IMR-90 (cell line): ENCODE measurements around the gene FAM161A. TPM values are rescaled to one million over a fixed set of nuclear protein-coding genes. Genes with fewer than 3 reads are reported as not detected.
A peak's percentile ranks its signal among the peaks of the same experiment; 100 is the strongest.

ENCODE experiments used
- ATAC-seq: fragments of 200-7000 bp; cut with Tn5 transposase; 2 replicates; pipeline ENCODE4 v1.9.1; 2020; ENCODE audit warnings: low read depth, mild to moderate bottlenecking, moderate library complexity
- BruUV-seq: library from RNA; stranded (reverse); fragments of 400-500 nt; replicated peaks from 2 replicates; lab custom pipeline; 2021; lab: Mats Ljungman, UMichigan
- CTCF ChIA-PET: fragments of 300-600 bp; formaldehyde crosslinking; extraction: SDS; loops from one replicate; lab custom pipeline; 2021; ENCODE audit warnings: antibody characterized with exemption; lab: Yijun Ruan, JAX
- POLR2A ChIA-PET: fragments of 300-600 bp; sonication (Branson Sonifier 250); formaldehyde crosslinking; loops from one replicate; lab custom pipeline; 2022; ENCODE audit warnings: antibody characterized with exemption; ENCODE audit not compliant: unreplicated experiment; lab: Charles Lee
- DNase-seq: peaks from one replicate; pipeline ENCODE4 v3.0.0; 2013
- H2AFZ ChIP-seq: replicated peaks from 2 replicates; pipeline ENCODE3; 2013; ENCODE audit warnings: low read length, mild to moderate bottlenecking; ENCODE audit not compliant: poor library complexity
- H2AK5ac ChIP-seq: 2 replicates; pipeline ENCODE4 v1.6.1; 2013; ENCODE audit warnings: low read depth, low read length, inconsistent platforms
- H2AK9ac ChIP-seq: replicated peaks from 2 replicates; pipeline ENCODE3; 2013; ENCODE audit warnings: mild to moderate bottlenecking, low read depth, low read length, moderate library complexity; ENCODE audit not compliant: poor library complexity
- H2BK120ac ChIP-seq: 2 replicates; pipeline ENCODE4 v1.6.1; 2013; ENCODE audit warnings: low read depth, low read length, inconsistent platforms
- H2BK15ac ChIP-seq: 3 replicates; pipeline ENCODE4 v1.6.1; 2013; ENCODE audit warnings: low read depth, low read length, inconsistent platforms
- H2BK20ac ChIP-seq: 2 replicates; pipeline ENCODE4 v1.6.1; 2013; ENCODE audit warnings: low read depth, mild to moderate bottlenecking, inconsistent platforms, low read length, moderate library complexity
- H2BK5ac ChIP-seq: 2 replicates; pipeline ENCODE4 v1.6.1; 2013; ENCODE audit warnings: mild to moderate bottlenecking, low read depth, low read length, inconsistent platforms; ENCODE audit not compliant: poor library complexity, severe bottlenecking
- H3K14ac ChIP-seq: replicated peaks from 2 replicates; pipeline ENCODE4 v1.6.1; 2013; ENCODE audit warnings: low read depth, low read length, inconsistent platforms
- H3K18ac ChIP-seq: 2 replicates; pipeline ENCODE4 v1.6.1; 2013; ENCODE audit warnings: low read depth, low read length, control low read depth
- H3K23ac ChIP-seq: 2 replicates; pipeline ENCODE4 v1.6.1; 2013; ENCODE audit warnings: low read depth, low read length, inconsistent platforms
- H3K27ac ChIP-seq: 2 replicates; pipeline ENCODE4 v1.5.1; 2013; ENCODE audit warnings: mild to moderate bottlenecking, control low read depth, low read length; ENCODE audit not compliant: insufficient read depth
- H3K27me3 ChIP-seq: 2 replicates; pipeline ENCODE4 v1.6.1; 2013; ENCODE audit warnings: low read length; ENCODE audit not compliant: control insufficient read depth, insufficient read depth
- H3K36me3 ChIP-seq: 2 replicates; pipeline ENCODE4 v1.6.1; 2013; ENCODE audit warnings: low read length, mixed read lengths; ENCODE audit not compliant: control insufficient read depth, insufficient read depth
- H3K4ac ChIP-seq: 2 replicates; pipeline ENCODE4 v1.6.1; 2013; ENCODE audit warnings: low read depth, low read length, inconsistent platforms
- H3K4me1 ChIP-seq: 2 replicates; pipeline ENCODE4 v1.6.1; 2013; ENCODE audit warnings: low read length, mixed read lengths; ENCODE audit not compliant: control insufficient read depth, insufficient read depth
- H3K4me2 ChIP-seq: 2 replicates; pipeline ENCODE4 v1.6.1; 2013; ENCODE audit warnings: low read depth, mild to moderate bottlenecking, control low read depth, low read length, moderate library complexity
- H3K4me3 ChIP-seq: 2 replicates; pipeline ENCODE4 v1.5.1; 2013; ENCODE audit warnings: low read depth, mild to moderate bottlenecking, control low read depth, low read length, moderate library complexity; ENCODE audit not compliant: insufficient read depth
- H3K56ac ChIP-seq: 2 replicates; pipeline ENCODE4 v1.6.1; 2013; ENCODE audit warnings: low read length, inconsistent platforms; ENCODE audit not compliant: insufficient read depth; ENCODE audit errors: extremely low read depth
- H3K79me1 ChIP-seq, 2 experiments: 2 replicates each; pipeline ENCODE4 v1.6.1; 2013; ENCODE audit warnings: low read length in 2 of 2, inconsistent platforms in 1 of 2, low read depth in 1 of 2
- H3K9ac ChIP-seq: 2 replicates; pipeline ENCODE4 v1.6.1; 2013; ENCODE audit warnings: low read depth, low read length, control low read depth
- H3K9me1 ChIP-seq: 2 replicates; pipeline ENCODE4 v1.6.1; 2013; ENCODE audit warnings: low read length, inconsistent platforms; ENCODE audit not compliant: insufficient read depth
- H3K9me3 ChIP-seq: 2 replicates; pipeline ENCODE4 v1.6.1; 2013; ENCODE audit warnings: low read length; ENCODE audit not compliant: control insufficient read depth, insufficient read depth
- H4K20me1 ChIP-seq: 2 replicates; pipeline ENCODE4 v1.6.1; 2013; ENCODE audit warnings: low read length, inconsistent platforms; ENCODE audit not compliant: insufficient read depth
- H4K5ac ChIP-seq: 2 replicates; pipeline ENCODE4 v1.6.1; 2013; ENCODE audit warnings: mild to moderate bottlenecking, low read depth, low read length, control low read depth
- H4K8ac ChIP-seq, 2 experiments: 2 replicates each; pipeline ENCODE4 v1.6.1; 2013; ENCODE audit warnings: low read depth in 2 of 2, low read length in 2 of 2, control low read depth in 1 of 2, inconsistent platforms in 1 of 2
- H4K91ac ChIP-seq: 2 replicates; pipeline ENCODE4 v1.6.1; 2013; ENCODE audit warnings: low read depth, low read length, inconsistent platforms; ENCODE audit not compliant: insufficient read depth
- CHD1 ChIP-seq: IDR thresholded peaks from 2 replicates; pipeline ENCODE4 v1.6.1; 2012; ENCODE audit warnings: low read depth, low read length, improper control_type of control experiment
- CTCF ChIP-seq: conservative IDR thresholded peaks from 2 replicates; pipeline ENCODE4 v1.5.1; 2012; ENCODE audit warnings: mild to moderate bottlenecking, low read depth, low read length, improper control_type of control experiment
- ELK1 ChIP-seq: fragments of 150-350 bp; IDR thresholded peaks from 2 replicates; pipeline ENCODE4 v1.6.1; 2016; ENCODE audit warnings: low read depth, mild to moderate bottlenecking, low read length, moderate library complexity, borderline replicate concordance
- RAD21 ChIP-seq: IDR thresholded peaks from 2 replicates; pipeline ENCODE4 v1.6.1; 2012; ENCODE audit warnings: low read length, improper control_type of control experiment
- SMC3 ChIP-seq: fragments of 150-350 bp; IDR thresholded peaks from 2 replicates; pipeline ENCODE4 v1.6.1; 2016; ENCODE audit warnings: low read depth, mild to moderate bottlenecking, antibody characterized with exemption, low read length, moderate library complexity
- WGBS, 2 experiments: methylation state at CpG; one replicate each; pipeline versions ENCODE4 v1.1.5 to v1.1.7; 2013; ENCODE audit warnings: missing lambda C conversion rate in 2 of 2; ENCODE audit not compliant: insufficient read length in 1 of 2; ENCODE audit errors: extremely low coverage in 2 of 2; 5-methylcytosine and 5-hydroxymethylcytosine counted together
- dilution Hi-C: fragments of 300-500 bp; cut with HindIII; formaldehyde crosslinking; loops from one replicate; pipeline ENCODE4 v1.14.3; 2018; ENCODE audit warnings: low sequenced_read_pairs; ENCODE audit not compliant: unreplicated experiment
- in situ Hi-C: fragments of 300-500 bp; cut with MboI; formaldehyde crosslinking; loops from 3 replicates; pipeline ENCODE4 v1.14.3; 2019; ENCODE audit warnings: low sequenced_read_pairs, inconsistent platforms, mixed read lengths
- intact Hi-C: fragments of 100-400 bp; cut with micrococcal nuclease; formaldehyde crosslinking; loops from 2 replicates; pipeline ENCODE4 v1.10.0; 2022
- polyA plus RNA-seq, 3 experiments: library from polyadenylated mRNA; depleted of rRNA; stranded (reverse); fragments of >200 nt; gene quantifications; 2 replicates each; pipeline ENCODE4 v1.2.3, GENCODE V29; 2012; ENCODE audit warnings: low replicate concordance in 1 of 3
- total RNA-seq: library from RNA; depleted of rRNA; stranded (reverse); fragments of >200 nt; gene quantifications from 2 replicates; pipeline ENCODE4 v1.2.3, GENCODE V29; 2012

FAM161A gene
- total and polyA plus RNA-seq, 2 of the 4 experiments (the other 2 are of a cell fraction): 0.80 to 1.3 TPM

- dilution Hi-C loops (no loop called here), intact Hi-C loops (loop anchor here (2.0 kb wide), 1 partner anchor 659 kb away; no protein-coding TSS in a partner anchor)
These were observed 60.4 kb downstream of the FAM161A start for GRCh38 chr2:61793389-61793836.

More at GRCh38 chr2:61793389-61793836, 60.4 kb downstream of the FAM161A start:
- ATAC-seq: peak; percentile 90
- no peaks in the 10 kb centered on the region for H4K20me1 ChIP-seq
- H3K9me3 ChIP-seq: no peaks in the 10 kb centered on the region
- DNase-seq: peak; percentile 54
- H4K8ac ChIP-seq: no peak overlapping the region
- H3K56ac ChIP-seq: no peak overlapping the region
- H3K9ac ChIP-seq: no peak overlapping the region
- no TSS peak for BruUV-seq
- no peak overlapping the region for H2BK20ac ChIP-seq
- H4K91ac ChIP-seq: no peak overlapping the region
- H2BK15ac ChIP-seq: no peak overlapping the region
- H3K27me3 ChIP-seq: peaks cover 2% of the 10 kb centered on the region; the same call in 1 of the 2 replicates
- H3K18ac ChIP-seq: no peak overlapping the region
- H2BK5ac ChIP-seq: no peak overlapping the region
- H2BK120ac ChIP-seq: no peak overlapping the region
- H4K5ac ChIP-seq: no peak overlapping the region
- H3K9me1 ChIP-seq: no peaks in the 10 kb centered on the region
- no CpG with 5 or more reads among the region's 20 CpGs for WGBS, 2 experiments
- in situ Hi-C loops: no loop called here
- H2AK9ac ChIP-seq: peak overlapping the region; percentile 5
- peak overlapping the region; percentile 39; the same call in 1 of the 2 replicates for H3K4me3 ChIP-seq
- no peak overlapping the region for H3K4ac ChIP-seq
- H2AK5ac ChIP-seq: no peak overlapping the region
- H3K27ac ChIP-seq: no peak overlapping the region
- peak overlapping the region; percentile 83 for H2AFZ ChIP-seq
- no peak overlapping the region for H3K23ac ChIP-seq
- no peaks in the 10 kb centered on the region for H3K36me3 ChIP-seq
- TF ChIP-seq CTCF: peak; percentile 55
- TF ChIP-seq CHD1: no peak
- peak; percentile 62 for TF ChIP-seq RAD21
- TF ChIP-seq ELK1: no peak
- TF ChIP-seq SMC3: peak; percentile 58; the same call in 1 of the 2 replicates
- ChIA-PET CTCF (interaction anchor here (0.6 to 0.7 kb wide), 2 partner anchors 72 to 508 kb away, joined by 3 read pairs; no protein-coding TSS in a partner anchor), POLR2A (no interaction called here)
- no peak overlapping the region for H3K14ac ChIP-seq
- H3K79me1 ChIP-seq: no peaks in the 10 kb centered on the region
- H3K4me2 ChIP-seq: peak overlapping the region; percentile 70
- peaks cover 3% of the 10 kb centered on the region for H3K4me1 ChIP-seq
